ENCODE measurements around the gene CNOT6L.

CNOT6L gene

DNA sequence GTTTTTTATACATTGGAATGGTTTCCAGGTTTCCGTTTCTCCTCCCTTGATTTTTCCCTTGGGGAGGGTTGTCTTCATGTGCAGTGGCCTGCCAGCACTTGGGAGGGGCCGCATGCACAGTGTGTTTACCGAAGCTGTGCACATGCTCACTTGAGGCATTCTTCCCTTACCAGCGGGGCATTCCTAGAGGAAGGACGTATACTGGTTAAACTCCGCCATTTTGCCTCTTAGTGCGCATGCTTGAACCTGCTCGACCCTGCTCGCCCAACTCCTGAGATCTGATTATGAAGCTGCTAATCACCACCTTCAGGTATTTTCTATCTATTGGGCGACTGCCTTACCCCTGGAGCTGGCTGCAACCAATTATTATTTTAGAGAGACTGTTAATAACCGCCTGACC lies 137.4 kb downstream of the CNOT6L start:
- H3K4me3 Mint-ChIP-seq: no peak overlapping the region
- H3K27me3 Mint-ChIP-seq: no peaks in the 10 kb centered on the region
- DNase-seq (no peak), ATAC-seq (no peak)
- H3K9me3 Mint-ChIP-seq: peaks cover 0 to 14% of the 10 kb centered on the region in 2 donors
- H3K4me1 Mint-ChIP-seq: no peaks in the 10 kb centered on the region
- H3K27ac Mint-ChIP-seq: no peak overlapping the region

DNA sequence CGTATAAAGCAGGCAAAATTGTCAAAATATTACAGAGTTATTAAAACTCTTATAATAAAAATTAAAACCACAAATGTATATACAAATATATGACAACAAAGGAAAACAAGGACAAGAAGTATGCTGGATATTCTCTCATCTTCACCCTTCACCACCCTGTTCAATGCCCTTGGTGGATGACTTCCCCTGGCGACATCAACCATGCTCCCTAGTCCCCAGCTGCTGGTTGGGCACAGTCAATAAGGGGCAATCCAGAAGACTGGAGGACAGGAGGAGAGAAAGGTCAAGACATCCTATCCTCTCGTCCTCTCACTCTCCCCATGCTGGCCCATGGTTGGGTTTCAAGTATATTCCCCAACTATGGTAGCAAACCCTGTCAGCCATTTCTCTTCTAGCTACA lies 142.3 kb downstream of the CNOT6L start:
- H3K4me3 Mint-ChIP-seq: no peak overlapping the region
- H3K9me3 Mint-ChIP-seq: no peaks in the 10 kb centered on the region
- no peak for DNase-seq
- no peak for ATAC-seq
- H3K27ac Mint-ChIP-seq: no peak overlapping the region
- H3K27me3 Mint-ChIP-seq: no peaks in the 10 kb centered on the region
- H3K4me1 Mint-ChIP-seq: no peaks in the 10 kb centered on the region

DNA sequence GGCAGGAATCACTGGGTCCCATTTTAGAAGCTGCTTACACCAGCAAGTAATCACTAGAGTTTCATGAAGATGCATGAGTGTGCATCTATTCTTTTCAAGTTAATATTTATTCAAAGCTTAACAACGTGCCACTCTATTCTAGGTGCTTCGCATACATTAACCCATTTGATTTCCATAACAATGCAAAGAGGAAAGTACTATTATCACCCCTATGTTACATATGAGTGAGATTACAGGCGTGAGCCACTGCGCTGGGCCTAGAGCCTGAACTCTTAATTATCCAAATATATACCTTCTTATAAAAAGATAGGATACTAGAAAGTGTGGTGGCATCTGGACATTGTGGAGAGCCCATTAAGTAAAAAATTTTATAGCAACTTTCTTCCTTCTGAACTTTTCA lies 148.1 kb downstream of the CNOT6L start:
- DNase-seq: no peak
- no peak for ATAC-seq
- H3K4me3 Mint-ChIP-seq: no peak overlapping the region
- no peak overlapping the region for H3K27ac Mint-ChIP-seq
- peaks cover 0 to 3% of the 10 kb centered on the region in 2 donors for H3K9me3 Mint-ChIP-seq
- H3K27me3 Mint-ChIP-seq: no peaks in the 10 kb centered on the region
- no peaks in the 10 kb centered on the region for H3K4me1 Mint-ChIP-seq

DNA sequence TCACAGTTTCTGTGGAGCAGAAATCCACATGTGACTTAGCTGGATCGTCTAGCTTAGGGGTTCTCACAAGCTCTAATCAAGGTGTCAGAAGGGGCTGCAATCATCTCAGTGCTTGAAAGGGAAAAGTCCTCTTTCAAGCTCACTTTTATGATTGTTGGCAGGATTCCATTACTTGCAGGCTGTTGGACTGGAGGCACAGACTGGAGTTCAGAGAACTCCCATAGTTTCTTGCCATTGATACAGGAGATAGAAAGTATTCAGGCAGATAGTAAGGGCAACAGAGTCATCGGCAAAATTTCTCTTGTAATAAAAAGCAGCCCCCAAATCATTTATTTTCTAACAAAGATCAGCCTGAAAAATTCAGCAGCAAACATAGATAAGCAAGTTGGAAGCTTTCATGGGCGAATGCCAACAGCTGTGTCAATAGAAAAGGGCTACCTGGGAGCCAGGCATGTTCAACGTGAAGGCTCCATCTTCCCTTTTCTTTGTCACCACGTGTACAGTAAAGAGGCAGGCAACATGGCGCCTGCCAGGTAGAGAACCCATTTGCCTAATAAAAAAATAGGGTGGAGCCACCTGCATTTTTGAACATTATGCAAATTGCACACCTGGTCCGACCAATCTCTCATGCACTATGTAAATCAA lies 149.1 kb downstream of the CNOT6L start:
- peaks cover 0 to 3% of the 10 kb centered on the region in 2 donors for H3K9me3 Mint-ChIP-seq
- H3K27me3 Mint-ChIP-seq: no peaks in the 10 kb centered on the region
- no peaks in the 10 kb centered on the region for H3K4me1 Mint-ChIP-seq
- no peak for DNase-seq
- no peak overlapping the region for H3K4me3 Mint-ChIP-seq
- ATAC-seq: no peak
- H3K27ac Mint-ChIP-seq: no peak overlapping the region

DNA sequence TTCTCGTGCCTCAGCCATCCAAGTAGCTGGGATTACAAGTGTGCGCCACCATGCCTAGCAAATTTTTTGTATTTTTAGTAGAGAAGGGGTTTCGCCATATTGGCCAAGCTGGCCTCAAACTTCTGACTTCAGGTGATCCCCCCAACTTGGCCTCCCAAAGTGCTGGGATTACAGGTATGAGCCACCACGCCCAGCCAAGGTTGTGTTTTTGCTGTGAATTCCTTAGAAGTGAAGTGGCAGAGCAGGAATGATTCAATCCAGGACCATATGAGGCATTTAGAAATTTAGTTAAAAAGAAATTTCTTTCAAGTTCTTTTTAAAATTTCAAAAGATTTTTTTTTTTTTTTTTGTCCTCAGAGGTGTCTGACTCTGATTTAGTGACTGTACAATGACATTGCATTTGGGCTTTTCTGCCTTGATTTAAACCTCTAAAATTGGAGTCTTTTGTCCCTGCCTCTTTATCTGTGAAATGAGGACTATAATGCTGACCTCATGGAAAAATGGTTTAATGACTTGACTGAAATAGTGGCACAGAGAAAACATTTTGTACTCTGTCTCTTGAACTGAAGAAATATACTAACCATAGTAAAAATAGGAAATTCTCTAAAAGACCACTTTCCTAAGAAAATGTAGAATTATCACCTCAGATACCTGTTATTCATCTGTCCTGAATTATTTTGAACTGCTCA lies 153.6 kb downstream of the CNOT6L start:
- DNase-seq: no peak
- peaks cover 0 to 2% of the 10 kb centered on the region in 2 donors for H3K9me3 Mint-ChIP-seq
- ATAC-seq: no peak

More for the DNA sequence above, 153.6 kb downstream of the CNOT6L start:
- Mint-ChIP-seq H3K27ac (no peak overlapping the region), H3K4me3 (no peak overlapping the region), H3K27me3 (no peaks in the 10 kb centered on the region), H3K4me1 (no peaks in the 10 kb centered on the region)

Data from stimulated activated naive CD8-positive, alpha-beta T cell treated with anti-CD3 and anti-CD28 coated beads, Interleukin-15, amount 100 ng/mL, for 72 hours (primary cell).